Heart left ventricle (tissue), 13 donors: ENCODE results near the gene PLEKHM2.

Source experiments
- CTCF ChIP-seq, 12 donors: fragments of 200-600 bp; sonication (generic) in 4 of 12; IDR thresholded peaks; one replicate each; pipeline versions ENCODE4 v1.5.0 to v1.8.0; 2018 to 2022; ENCODE audit warnings: antibody characterized with exemption in 12 of 12, mild to moderate bottlenecking in 5 of 12
- POLR2A ChIP-seq, 2 donors: fragments of 450-650 bp; IDR thresholded peaks; one replicate each; pipeline ENCODE4 v1.6.1; 2017; ENCODE audit warnings: antibody characterized with exemption in 2 of 2, mild to moderate bottlenecking in 2 of 2, moderate library complexity in 2 of 2
- donor health status: ischemic (EF 13 %, LVEDD 7.1; RV severe dilation, severe dysfunction).
- donor health status: DM: no; HTN: yes; CAD: no.
- donor health status: DM: no; HTN: no; CAD: no.
- donor health status: ischemic (EF 25% LVEDD 6.9; RV normal size, moderate dysfunction).
- donor health status: ischemic (EF 25% LVEDD 5.7; RV mildly dilated, moderate dysfunction).
- donor health status: ischemic (EF 35%, LVEDD 5.7; RV mildly dilated, moderate dysfunction).
- donor health status: nonischemic (EF 11% LVEDD 7.7; RV severe dilation, severe dysfunction).
- donor health status: DM: yes; HTN: yes; CAD: no.
- donor health status: PGD.
- donor health status: ischemic (EF 29% LVEDD 5.4; RV normal size, mild dysfunction).
- donor health status: nonischemic (EF 23%, LVEDD 6.1; RV moderate dilation, normal function).

DNA sequence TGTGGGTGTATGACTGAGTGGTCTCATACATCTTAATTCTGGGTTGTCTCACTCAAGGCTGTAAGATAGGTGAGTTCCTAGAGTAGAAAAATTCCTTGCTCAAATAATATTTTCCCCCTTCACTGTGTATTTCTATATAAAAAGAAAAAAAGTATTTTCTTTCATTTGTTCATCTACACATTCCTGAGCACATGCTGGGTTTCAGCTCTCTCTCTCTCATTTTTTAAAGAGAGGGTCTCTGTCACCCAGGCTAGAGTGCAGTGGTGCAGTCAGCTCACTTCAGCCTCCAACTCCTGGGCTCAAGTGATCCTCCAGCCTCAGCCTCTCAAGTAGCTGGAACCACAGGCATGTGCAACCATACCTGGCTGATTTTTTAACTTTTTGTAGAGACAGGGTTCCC, 44.9 kb upstream of the PLEKHM2 start:
- TF ChIP-seq POLR2A (IDR thresholded peaks at IDR 0.05) (no peak), CTCF (IDR thresholded peaks at IDR 0.05) (no peak)
